ENCODE results near the gene ZNF236.

GRCh38 chr18:76927223-76927725 lies 104.9 kb downstream of the ZNF236 start:
- no peak for TF ChIP-seq RAD21 (IDR thresholded peaks at IDR 0.05 in 1 of 2, conservative IDR thresholded peaks at IDR 0.05 in 1 of 2; ENCODE audit: low read depth in 2 of 2, low read length in 2 of 2)
- no peak for TF ChIP-seq POLR2A (IDR thresholded peaks at IDR 0.05; ENCODE audit: control extremely low read depth in 1 of 2, low read depth in 2 of 2, low read length in 2 of 2)
- TF ChIP-seq SP1 (IDR thresholded peaks at IDR 0.05; ENCODE audit: low read depth, low read length) = no peak
- no peak for TF ChIP-seq CTCF (IDR thresholded peaks at IDR 0.05; ENCODE audit: control extremely low read depth in 1 of 3, insufficient read depth in 1 of 3, low read depth in 1 of 3, low read length in 3 of 3)
- no peak for TF ChIP-seq SIN3A (conservative IDR thresholded peaks at IDR 0.05 in 1 of 2, IDR thresholded peaks at IDR 0.05 in 1 of 2; ENCODE audit: low read depth in 1 of 2, low read length in 2 of 2)
- no peak for TF ChIP-seq ZNF274 (IDR thresholded peaks at IDR 0.05; ENCODE audit: borderline replicate concordance, extremely low read depth, low read length)
- no peak for TF ChIP-seq FOSL1 (IDR thresholded peaks at IDR 0.05; ENCODE audit: insufficient read depth, low read depth, low read length)

Measured in H1 (cell line).